Hindlimb muscle (tissue), 1 donor: ENCODE data around the gene IGDCC3. TPM values are rescaled to one million over a fixed set of nuclear protein-coding genes. Genes with fewer than 3 reads are reported as not detected.

ENCODE experiments used
- DNase-seq: peaks from one replicate; pipeline ENCODE4 v3.0.0-alpha.2; 2013
- polyA plus RNA-seq: library from polyadenylated mRNA; unstranded; fragments of 120-200 nt; gene quantifications from one replicate; pipeline ENCODE4 v1.2.1, GENCODE V29; 2013; ENCODE audit not compliant: insufficient read length

Gene IGDCC3
- polyA plus RNA-seq, 1 donor: 5.0 TPM

DNA sequence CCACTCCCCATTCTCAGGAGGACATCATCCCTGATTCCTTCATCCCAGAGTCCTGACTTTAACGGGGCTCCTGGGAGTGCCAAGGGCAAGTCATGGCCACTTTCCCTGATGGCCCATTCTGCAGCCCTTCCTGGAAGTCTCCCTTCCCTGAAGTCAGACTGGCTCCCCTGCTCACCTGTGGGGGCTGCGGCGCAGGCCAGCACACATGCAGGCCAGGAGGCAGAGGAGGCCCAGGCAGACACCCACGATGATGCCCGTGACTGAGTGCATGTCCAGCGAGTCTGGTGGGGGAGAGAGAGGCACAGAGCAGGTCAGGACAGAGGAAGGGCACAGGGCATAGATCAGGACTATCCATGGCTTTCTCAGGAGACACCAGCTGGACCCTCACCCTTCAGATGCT lies 8.6 kb upstream of the IGDCC3 start:
- DNase-seq: no peak

DNA sequence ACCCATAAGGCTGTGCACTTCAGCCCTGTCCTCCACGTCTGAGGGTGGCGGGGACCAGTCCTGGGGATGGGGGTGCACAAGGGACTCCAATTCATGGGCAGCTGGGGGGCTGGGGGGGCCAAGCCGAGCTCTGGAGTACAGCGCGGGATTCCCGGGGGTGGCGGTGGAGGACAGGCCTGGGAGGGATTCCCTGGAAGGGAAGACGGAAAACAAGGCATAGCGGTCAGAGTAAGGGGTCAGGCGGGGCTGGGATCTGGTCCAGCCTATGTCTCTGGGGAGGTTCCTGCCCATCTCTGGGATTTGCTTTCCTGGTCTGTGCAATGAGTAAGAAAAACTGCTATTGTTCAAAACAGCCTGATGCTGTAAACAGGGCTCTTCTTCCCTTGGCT lies 8.1 kb upstream of the IGDCC3 start:
- peak; percentile 51 for DNase-seq

- peak; percentile 89 for DNase-seq
Measured at GRCh38 chr15:65384895-65385869, 7.4 kb upstream of the IGDCC3 start.

GRCh38 chr15:65384505-65384894 lies 6.7 kb upstream of the IGDCC3 start:
- DNase-seq: no peak

DNA sequence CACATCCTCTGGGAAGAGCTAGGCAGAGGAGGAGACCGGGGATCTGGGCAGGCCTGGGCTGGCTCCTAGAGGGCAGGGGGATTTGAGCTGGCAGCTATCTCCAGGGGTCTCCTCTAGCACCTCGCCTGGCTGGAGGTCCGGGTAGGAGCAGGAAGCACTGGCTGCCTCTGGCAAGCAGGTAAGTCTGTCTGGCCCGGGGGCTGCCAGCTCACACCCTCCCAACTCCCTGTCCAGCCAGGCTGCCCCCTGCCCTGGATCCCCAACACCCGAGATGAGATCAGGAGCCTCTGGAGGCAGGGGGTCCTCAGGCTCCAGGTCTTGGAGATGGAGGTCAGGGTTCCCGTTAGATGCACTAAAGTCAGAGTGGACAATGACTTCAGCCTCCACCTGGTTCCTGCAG lies 6.2 kb upstream of the IGDCC3 start:
- DNase-seq: no peak

DNA sequence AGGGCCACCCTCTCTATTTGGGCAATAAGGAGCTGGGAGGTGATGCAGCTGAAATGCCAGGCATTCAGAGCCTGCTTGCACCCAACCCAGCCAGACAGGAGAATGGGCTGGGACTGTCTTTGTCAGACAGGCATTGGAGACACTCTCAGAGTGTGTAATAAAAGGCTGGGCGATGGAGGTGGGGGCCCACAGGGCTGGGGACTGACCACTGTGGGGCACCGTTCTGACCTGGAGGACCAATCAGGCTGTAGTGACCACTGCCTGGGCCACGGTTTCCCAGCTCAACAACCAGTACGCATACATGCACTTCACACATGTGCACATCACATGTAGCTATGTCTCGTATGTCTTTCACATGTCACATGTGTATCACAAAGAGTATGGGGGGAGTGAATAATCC lies 5.7 kb upstream of the IGDCC3 start:
- DNase-seq: no peak

GRCh38 chr15:65382921-65383320 lies 5.1 kb upstream of the IGDCC3 start:
- DNase-seq: no peak

GRCh38 chr15:65382146-65382491 lies 4.3 kb upstream of the IGDCC3 start:
- no peak for DNase-seq

- DNase-seq: no peak
Measured at GRCh38 chr15:65381445-65382145, 3.8 kb upstream of the IGDCC3 start.

DNA sequence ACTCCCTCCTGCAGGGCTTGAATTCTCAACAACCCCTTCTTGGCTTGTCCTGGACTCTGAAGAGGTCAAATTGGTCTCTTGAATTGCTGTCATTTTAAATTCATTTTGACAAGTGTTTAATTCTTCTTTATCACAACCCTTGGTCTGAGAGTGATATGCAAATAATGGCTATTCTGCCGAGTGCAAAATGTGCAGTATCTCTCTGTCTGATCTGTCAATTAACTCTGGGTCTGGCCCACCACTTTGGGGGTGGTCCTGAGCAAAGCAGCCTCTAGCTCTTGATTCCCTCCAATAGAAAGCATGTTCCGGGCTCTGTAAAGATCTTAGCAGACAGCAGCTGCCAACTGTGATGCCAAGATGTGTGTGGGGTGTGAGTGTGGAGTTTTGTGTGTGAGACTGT lies 2.2 kb upstream of the IGDCC3 start:
- DNase-seq: no peak

DNA sequence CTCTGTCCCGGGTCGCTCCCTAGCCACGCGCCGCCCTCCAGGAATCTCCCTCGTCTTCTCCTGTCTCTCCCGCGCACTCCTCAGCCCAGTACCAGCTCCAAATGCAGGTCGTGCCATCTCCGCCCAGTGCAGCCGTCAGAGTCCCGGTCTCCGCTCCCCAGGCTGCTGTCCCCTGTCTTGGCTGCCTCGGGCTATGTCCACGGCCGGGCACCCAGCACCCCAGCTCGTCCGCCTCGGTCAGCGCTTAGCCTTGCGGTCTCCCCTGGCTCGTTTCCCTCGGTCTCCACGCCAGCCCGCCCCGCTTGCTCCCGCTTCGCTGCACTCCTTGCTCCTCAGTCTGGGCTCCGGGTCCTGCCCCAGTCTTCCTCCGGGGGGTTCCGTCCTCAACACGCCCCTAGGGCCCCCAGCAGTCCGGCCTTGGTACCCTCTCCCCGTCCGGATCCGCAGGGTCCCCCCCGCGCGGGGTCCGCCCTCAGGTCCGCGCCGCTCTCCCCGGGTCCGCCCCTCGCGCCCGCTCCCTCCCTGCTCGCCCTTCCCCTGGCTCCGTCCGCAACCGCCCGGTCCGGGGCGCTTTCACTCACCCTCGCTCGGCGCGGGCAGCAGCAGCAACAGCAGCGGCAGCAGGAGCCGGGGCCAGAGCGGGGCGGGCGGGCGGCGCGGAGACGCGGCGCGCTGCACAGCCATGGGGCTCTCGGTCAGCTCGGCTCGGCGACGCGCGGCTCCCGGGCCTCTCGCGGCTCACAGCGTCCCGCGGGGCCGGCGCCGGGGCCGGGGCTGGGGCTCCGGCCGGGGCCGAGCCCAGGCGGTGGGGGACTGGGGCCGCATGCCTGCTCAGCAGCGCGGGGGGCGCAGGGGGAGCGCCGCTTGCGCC lies 462 bp downstream of the IGDCC3 start:
- peak; percentile 25 for DNase-seq

- DNase-seq: peak; percentile 23
Measured at GRCh38 chr15:65376767-65377104, 1.1 kb downstream of the IGDCC3 start.

DNA sequence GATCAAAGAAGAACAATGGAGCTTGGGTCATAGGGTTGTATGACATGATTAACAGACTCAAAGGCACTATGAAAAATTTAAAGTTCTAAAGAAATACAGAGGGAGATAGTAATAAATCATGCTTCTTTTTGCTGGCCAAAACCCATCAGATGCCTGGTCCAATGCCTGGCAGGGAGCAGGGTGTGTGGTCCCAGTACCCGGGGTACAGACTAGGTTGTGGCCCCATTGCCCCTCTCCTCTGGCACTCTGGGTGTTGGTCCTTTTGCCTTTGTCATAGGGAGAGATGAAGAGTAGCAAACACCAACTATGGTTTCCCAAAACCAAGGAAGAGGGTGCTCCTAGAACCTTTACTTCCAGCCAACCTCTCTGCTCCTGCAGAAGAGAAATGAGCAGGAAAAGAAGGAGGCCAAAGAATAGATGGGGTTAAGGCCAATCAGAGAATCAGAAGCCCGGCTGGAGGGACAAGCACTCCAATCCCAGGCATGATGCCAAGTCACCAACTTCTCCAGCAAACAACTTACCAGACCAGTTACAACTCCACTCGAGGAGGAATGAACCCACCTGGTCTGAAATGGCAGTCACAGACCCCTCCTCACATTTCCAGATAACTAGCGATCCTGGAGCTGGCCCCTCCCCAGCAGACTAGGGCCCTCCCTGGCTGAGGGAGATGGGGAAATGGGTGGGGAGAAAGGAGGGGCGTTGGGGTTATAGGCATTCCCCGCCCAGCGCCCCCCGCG lies 1.8 kb downstream of the IGDCC3 start:
- peak; percentile 15 for DNase-seq

- DNase-seq: no peak
Measured at GRCh38 chr15:65374821-65375401, 2.9 kb downstream of the IGDCC3 start.

GRCh38 chr15:65374334-65374733 lies 3.5 kb downstream of the IGDCC3 start:
- DNase-seq: no peak

DNA sequence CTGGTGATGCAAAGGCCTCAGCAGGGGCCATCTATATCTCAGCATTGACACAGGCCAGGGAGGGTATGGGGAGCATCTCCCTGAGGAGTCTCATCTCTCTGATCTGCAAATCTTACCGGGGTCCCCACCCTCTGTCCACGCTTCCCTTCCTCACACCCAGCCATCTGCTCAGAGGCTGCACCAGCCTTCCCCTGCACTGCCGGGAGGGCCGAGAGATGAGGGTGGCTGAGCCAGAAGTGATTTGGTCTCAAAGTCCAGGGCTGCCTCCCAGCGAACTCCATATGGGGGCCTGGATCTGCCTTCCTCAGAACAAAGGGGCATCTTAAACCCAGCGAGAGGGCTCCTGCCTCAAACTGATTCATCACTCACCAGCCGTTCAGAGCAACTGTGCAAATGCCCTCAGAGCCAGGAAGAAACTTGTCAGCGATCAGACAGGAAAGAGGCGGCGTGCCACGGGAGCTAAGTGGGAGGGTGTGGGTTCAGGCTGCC lies 4.6 kb downstream of the IGDCC3 start:
- no peak for DNase-seq

DNA sequence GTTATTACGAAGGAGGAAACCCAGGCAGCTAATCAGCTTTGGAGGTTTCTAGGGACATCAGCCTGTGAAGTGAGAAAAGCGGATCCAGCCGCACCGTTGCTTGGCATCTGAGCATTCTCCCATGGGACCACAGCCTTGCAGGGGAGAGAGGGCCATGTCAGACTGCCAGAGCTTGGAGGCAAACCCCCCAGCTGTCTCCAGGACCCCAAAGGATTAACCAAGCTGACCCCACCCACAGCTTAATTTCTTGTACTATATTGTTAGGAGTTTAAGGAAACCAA lies 5.1 kb downstream of the IGDCC3 start:
- DNase-seq: no peak

GRCh38 chr15:65371976-65372786 lies 5.6 kb downstream of the IGDCC3 start:
- DNase-seq: no peak

- no peak for DNase-seq
Measured at GRCh38 chr15:65370885-65371284, 6.9 kb downstream of the IGDCC3 start.

DNA sequence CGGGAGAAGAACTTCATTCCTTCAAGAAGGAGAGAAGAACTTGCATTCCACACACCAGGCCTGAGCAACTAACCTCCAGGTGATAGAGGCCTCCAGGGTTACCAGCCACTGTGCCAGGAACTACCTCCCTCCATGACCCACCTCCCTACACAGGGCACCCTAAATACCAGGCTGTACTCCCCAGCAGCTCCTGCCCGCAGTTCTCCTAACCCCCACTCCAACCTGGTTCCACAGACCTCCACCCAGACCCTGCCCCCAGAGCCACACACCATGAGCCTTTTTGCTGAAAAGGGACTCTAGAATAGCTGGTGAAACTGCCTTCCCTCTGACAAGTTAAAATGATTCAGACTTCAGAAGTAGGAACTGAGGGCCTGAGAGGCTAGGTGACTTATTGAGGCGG lies 8.2 kb downstream of the IGDCC3 start:
- no peak for DNase-seq

DNA sequence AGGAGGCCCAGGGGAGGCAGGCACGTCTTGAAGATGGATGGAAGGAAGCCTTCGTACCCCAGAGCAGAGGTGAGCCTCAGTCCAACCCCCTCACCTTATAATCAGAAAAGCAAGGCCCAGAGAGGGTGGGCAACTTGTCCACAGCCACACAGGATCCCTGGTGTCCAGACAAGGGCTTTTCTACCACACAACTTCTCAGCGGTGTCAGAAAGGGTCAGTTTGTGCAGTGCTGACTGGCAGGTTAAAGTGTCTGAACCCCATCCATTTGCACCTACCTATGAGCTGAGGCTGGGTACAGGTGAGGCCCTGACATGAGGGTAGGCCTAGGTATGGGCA lies 8.6 kb downstream of the IGDCC3 start:
- DNase-seq: no peak
